Measurements from ENCODE around the gene KBTBD8.

The KBTBD8 gene

GRCh38 chr3:66998904-66999235 is 763 bp downstream of the KBTBD8 start:
- no peak for DNase-seq

DNA sequence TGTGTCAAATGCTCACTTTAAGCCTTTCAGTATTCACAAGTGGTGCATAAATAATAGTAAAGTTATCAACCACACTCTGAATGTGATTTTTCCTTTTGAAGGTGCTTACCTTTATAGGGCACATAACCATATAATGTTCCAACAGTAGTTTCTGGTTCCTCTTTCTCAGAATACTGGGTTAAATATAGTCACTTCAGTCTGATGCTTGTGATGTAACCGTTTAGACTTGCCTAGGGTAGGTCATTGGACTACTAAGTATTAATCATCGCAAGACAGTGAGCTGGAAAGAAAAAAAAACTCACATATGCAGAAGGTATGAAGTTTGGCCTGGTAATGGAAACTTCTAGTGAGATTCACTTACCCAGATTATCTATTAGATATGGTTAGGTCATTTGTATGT is 1.9 kb downstream of the KBTBD8 start:
- no peak for DNase-seq

GRCh38 chr3:67001086-67001861 is 3.2 kb downstream of the KBTBD8 start:
- no peak for DNase-seq

GRCh38 chr3:67005974-67006373 is 7.9 kb downstream of the KBTBD8 start:
- no peak for DNase-seq

GRCh38 chr3:67006460-67006859 is 8.4 kb downstream of the KBTBD8 start:
- DNase-seq, result no peak

DNA sequence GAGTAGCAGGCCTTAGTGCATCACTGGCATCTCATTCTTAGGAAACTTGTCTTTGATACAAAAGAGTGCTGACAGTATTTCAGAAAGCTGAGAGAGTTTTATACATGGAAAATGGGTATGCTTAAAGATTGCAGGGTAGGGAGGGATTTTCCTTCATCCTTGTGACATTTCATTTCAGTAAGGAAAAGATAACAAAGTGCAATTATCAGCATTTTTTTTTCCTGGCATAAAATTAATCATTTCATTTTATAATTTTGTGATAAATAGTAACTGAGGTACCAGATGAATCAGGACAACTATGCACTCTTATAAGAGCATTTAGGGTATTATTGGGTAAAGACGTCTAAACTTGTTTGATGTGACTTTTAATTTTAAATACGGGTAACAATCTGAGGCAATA is 10.3 kb downstream of the KBTBD8 start:
- no peak for DNase-seq

DNA sequence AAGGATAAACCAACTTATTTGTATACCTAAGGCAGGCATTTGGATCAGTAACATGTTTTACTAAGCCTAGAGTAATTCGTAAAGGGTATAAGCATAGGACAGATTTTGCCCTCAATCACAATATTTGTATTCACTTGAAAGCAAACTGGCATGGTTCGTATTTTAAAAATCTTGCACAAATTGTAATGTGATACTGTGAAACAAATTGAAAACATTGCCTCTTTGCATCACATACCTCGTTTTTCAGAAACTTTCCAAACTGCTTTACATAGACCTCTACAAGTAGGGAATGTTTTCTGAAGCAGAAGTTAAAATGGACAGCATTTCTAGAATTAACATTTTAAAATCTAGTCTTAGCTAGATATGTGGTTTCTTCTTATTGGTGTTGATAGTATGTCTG is 11.6 kb downstream of the KBTBD8 start:
- DNase-seq, result no peak

DNA sequence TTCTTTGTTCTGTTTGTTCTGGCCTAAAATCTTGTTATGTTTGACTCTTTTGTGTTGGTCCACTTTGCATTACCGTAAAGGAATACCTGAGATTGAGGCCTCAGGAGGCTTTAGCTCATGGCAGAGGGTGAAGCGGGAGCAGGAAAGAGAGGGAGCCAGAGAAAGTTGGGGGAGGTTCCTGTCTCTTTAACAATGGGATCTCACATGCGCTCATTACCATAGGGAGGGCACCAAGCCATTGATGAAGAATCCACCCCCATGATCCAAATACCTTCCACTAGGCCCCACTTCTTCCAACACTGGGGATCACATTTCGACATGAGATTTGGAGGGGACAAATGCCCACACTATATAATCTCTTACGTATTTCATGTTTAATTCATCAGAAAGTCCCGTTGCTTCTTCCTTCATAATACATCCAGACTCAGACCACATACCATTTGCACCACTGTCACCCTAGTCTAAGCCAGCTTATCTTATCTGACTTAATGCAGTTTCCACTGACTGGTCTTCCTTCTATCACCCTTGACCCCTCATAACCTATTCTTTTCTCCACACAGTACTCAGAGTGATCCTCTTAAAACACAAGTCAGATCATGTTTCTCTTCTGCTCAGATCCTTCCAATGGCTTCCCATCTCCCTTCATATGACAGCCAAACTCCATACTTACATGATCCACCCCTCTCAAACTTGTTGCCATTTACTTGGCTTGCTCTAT is 13.5 kb downstream of the KBTBD8 start:
- no peak for DNase-seq

- no peak for DNase-seq
Measured at GRCh38 chr3:67012564-67012963, 14.5 kb downstream of the KBTBD8 start.

GRCh38 chr3:67015702-67016484 is 17.8 kb downstream of the KBTBD8 start:
- no peak for DNase-seq

DNA sequence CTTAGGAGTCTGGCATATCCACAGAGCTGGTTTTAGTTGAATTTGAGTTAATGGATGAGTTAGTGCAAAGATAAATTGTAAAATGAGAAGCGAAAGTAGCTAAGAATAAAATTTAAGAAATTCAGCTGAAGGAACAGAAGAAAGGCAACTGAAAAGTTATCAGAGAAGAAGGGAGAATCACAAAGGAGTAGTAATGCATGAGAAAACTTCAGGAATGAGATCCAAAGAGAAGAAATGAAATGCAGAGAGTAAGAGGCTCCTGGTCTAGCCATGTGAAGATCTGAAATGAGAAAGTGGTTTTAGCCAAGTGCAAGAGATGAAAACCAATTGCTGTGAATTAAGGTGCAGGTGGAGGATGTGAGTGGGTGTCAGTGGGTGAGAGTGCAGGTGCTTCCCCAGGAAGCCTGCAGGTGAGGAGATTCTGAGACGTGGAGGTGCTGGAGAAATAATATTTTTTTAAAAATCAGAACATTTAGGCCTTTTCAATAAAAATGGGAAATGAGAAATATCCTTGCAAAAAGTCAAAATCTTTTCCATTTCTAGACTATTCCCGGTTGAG is 18.5 kb downstream of the KBTBD8 start:
- no peak for DNase-seq

DNA sequence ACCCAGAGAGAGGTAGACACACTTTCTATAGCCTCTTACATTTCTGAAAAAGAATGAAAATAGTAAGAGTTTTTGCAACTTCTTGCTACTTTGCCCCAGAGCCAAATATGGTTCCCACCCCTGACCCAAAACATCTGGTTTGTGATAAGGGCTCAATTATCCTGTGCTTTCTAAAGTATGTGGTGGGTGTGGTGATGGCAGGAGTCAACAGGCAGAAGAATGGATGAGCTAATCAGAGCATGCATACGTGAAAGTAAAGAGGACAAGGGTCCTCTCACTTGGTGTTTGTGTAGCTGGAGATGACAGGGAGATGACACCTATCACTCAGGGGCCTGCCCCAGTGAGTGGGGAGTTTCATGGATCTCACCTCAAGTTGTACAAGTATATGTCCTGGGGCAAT is 19.1 kb downstream of the KBTBD8 start:
- no peak for DNase-seq

DNA sequence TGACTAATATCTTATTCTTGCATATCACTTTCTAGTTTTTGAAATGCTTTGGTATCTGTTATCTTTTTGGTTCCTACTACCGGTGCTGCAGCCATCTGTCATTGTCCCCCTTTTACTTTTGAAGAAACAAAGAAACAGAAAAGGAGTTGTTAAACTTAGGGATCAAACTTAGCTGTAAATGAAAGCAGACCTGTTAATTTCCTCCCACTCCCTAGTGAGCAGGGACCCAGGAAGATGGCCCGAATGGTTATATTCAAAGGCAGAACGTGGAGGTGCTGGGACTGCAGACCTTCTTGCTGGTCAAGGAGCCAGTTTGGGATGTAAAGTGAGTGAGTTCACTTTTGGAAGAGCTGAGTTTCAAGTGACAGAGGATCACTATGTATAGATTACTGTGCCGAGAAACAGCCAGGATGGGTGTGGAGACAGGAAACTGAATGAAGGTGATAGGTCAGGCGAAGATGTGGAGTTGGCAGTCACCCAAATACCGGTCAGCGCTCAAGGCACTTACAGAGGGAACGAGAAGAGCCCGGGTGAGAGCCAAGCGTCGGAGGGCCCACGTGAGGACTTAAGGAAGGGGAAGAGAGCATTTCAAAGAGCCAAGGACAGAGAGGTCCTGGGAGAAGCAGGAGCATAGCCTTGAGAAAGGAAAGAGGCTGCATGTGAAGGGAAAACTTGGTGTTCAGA is 20.1 kb downstream of the KBTBD8 start:
- DNase-seq, result no peak

GRCh38 chr3:67018789-67019526 is 20.9 kb downstream of the KBTBD8 start:
- DNase-seq, result no peak

DNA sequence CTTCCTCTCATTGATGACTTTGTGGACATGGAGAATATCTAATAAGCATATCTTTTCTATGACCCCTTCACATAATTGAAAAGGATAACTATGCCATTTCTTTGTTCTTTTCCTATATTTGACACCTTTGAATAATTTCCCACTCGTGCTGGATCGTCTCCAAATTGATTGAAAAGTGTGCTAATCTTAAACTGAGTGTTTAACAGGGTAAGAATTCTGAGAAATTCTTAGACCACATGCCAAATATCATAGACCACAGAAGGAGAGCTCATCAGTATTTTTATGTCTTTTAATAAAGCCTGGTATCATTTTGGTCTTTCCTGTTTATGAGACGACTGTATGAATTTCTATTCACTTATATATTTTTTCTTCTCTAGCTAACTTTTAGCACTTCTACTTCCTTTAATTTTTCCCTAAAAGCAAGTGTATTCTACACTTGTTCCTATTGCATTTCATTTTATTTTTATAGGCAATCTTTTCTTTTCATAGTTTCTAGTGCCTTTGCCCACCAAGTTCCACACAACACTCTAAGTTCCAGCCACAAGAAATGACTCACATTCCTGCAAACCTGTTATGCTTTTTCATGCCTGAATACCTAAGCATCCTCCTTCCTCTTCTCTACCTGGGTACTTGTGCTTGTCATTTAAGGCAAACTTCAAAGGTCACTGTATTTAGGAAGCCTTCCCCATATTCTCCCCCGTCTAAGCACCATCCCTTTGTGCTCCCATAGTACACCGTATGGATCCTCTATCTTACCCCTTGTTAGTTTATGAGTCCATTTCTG is 30.1 kb downstream of the KBTBD8 start:
- DNase-seq, result no peak

- DNase-seq, result no peak
Measured at GRCh38 chr3:67030785-67031740, 33.0 kb downstream of the KBTBD8 start.

GRCh38 chr3:67031986-67032385 is 33.9 kb downstream of the KBTBD8 start:
- no peak for DNase-seq

- no peak for DNase-seq
Measured at GRCh38 chr3:67033079-67033478, 35.0 kb downstream of the KBTBD8 start.

DNA sequence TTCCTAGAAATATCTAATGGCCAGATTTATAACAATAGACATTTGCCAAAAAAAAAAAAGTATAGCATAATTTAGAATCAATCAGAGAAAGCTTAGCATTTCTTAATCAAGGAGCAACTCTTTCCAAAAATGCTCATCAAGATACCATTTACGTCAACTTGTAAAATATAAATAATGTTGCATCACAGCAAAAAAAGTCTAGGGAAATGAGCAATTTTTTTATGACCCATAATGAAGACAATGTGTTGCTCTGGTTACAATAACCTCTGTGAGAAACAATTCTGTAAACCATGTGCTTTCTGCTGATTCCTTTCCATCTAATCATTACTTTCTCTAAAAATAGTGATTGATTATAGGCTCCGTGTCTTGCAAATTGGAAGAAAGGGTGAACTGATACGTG is 36.3 kb downstream of the KBTBD8 start:
- no peak for DNase-seq

DNA sequence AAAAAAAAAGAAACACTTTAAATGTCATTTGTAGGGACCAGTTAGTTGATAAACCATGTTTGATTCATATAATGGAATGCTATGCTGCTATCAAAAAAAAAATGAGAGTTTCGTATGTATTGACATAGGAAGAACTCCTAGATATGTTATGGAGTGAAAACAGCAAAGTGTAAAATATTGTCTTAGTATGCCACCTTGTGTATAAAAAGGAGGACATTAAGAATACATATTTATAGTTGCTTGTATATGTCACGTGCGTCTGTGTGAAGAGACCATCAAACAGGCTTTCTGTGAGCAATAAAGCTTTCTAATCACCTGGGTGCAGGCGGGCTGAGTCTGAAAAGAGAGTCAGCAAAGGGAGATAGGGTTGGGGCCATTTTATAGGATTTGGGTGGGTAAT is 39.5 kb downstream of the KBTBD8 start:
- DNase-seq, result no peak

Data from NCI-H748 treated with DMSO at 0.1 percent for 48 hours (cell line).